OCI-LY1 (cell line): ENCODE measurements around the gene VPS26B.

ENCODE experiments used
- EZH2 ChIP-seq: fragments of 200-600 bp; sonication (generic), shearing (Covaris generic); IDR thresholded peaks from 2 replicates; pipeline ENCODE4 v1.8.0; 2017; ENCODE audit warnings: borderline replicate concordance, mixed run types, mild to moderate bottlenecking, antibody characterized with exemption, low read length, moderate library complexity, mixed read lengths
- TF ChIP-seq, protein P1 (sequence below): fragments of 200-600 bp; sonication (generic), shearing (Covaris generic); IDR thresholded peaks from 2 replicates; pipeline ENCODE4 v1.5.1; 2017; ENCODE audit warnings: mild to moderate bottlenecking, antibody characterized with exemption, low read length, moderate library complexity, mixed read lengths

DNA sequence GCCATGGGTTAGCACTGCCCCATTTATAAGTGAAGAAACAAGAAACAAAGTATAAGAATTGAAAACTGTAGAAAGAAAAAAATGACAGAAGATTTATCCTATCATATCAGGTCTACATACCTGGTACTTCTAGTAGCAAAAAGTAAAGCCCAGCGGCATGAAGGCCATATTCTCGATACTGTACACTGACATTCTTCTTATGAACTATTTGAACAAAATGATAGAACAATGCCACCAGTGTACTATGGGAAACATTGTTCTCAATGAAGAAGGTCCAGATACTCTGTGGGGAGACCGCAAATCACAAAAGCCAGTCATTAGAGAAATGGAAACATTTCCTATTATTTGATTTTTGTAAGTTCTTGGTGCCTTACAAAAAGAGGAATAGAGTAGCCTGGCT lies 7.7 kb upstream of the VPS26B start:
- TF ChIP-seq, protein P1, sequence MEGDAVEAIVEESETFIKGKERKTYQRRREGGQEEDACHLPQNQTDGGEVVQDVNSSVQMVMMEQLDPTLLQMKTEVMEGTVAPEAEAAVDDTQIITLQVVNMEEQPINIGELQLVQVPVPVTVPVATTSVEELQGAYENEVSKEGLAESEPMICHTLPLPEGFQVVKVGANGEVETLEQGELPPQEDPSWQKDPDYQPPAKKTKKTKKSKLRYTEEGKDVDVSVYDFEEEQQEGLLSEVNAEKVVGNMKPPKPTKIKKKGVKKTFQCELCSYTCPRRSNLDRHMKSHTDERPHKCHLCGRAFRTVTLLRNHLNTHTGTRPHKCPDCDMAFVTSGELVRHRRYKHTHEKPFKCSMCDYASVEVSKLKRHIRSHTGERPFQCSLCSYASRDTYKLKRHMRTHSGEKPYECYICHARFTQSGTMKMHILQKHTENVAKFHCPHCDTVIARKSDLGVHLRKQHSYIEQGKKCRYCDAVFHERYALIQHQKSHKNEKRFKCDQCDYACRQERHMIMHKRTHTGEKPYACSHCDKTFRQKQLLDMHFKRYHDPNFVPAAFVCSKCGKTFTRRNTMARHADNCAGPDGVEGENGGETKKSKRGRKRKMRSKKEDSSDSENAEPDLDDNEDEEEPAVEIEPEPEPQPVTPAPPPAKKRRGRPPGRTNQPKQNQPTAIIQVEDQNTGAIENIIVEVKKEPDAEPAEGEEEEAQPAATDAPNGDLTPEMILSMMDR, result no peak
- TF ChIP-seq EZH2, result no peak
